ENCODE measurements around the gene KNDC1.

The KNDC1 gene

GRCh38 chr10:133247681-133248333 is 87.8 kb downstream of the KNDC1 start:
- DNase-seq (ENCODE audit: low read depth in 2 of 2): peak in 1 of 2 donors; percentile 25
- H3K4me3 ChIP-seq (replicated peaks in 1 of 2; ENCODE audit: low read depth in 2 of 2, low read length in 2 of 2): no peak overlapping the region
- TF ChIP-seq CTCF (IDR thresholded peaks at IDR 0.05; ENCODE audit: low read depth, low read length): no peak

DNA sequence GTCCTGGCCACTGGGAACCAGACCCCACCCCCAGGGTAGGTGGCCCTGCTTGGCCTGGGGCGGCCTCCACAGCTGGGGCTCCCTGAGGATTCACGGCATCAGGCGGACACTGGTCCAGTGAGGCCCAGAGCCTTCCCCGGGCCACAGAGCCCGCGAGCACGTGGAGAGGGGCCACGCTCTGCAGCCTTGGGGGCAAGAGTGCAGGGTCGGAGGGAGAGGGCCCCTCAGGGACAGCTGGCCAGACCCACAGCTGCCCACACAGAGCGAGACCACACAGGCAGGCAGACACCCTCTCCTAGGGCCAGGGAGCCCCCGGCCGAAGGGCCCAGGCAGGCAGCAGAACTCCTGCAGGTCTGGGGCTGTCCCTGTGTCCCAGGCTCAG is 88.3 kb downstream of the KNDC1 start:
- DNase-seq (ENCODE audit: low read depth in 2 of 2): no peak
- no peak for TF ChIP-seq CTCF (IDR thresholded peaks at IDR 0.05; ENCODE audit: low read depth, low read length)
- no peak overlapping the region for H3K4me3 ChIP-seq (replicated peaks in 1 of 2; ENCODE audit: low read depth in 2 of 2, low read length in 2 of 2)

DNA sequence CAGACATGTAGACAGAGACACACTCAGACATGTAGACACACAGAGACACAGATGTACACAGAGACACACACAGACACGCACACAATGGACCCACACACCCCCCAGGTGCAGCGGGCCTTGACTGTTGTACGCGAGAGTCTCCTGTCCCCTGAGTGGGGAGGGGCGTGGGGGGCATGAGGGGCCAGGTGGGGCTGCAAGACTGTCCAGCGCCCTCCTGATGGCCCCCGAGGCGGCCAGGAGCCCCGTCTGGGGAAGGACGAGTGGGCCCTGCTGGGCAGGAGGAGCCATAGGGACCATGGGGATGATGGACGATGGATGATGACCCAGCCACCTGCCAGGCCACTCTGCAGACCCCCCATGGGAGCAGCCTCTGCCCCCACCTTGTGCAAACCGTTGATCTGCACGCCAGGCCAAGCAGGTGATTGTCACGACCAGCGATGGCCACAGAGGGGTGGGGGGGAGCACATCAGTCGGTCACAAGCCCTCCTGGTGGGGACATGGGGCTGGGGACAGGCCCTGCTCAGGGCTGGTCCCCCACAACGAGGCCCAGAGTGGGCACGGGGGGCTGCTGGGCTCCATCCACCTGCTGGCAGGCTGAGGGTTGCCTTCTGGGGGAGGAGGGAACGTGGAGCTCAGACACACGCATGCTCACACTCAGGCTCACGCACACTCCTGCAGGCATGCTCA is 89.2 kb downstream of the KNDC1 start:
- H3K4me3 ChIP-seq (replicated peaks in 1 of 2; ENCODE audit: low read depth in 2 of 2, low read length in 2 of 2): no peak overlapping the region
- DNase-seq (ENCODE audit: low read depth in 2 of 2): no peak
- TF ChIP-seq CTCF (IDR thresholded peaks at IDR 0.05; ENCODE audit: low read depth, low read length): no peak

DNA sequence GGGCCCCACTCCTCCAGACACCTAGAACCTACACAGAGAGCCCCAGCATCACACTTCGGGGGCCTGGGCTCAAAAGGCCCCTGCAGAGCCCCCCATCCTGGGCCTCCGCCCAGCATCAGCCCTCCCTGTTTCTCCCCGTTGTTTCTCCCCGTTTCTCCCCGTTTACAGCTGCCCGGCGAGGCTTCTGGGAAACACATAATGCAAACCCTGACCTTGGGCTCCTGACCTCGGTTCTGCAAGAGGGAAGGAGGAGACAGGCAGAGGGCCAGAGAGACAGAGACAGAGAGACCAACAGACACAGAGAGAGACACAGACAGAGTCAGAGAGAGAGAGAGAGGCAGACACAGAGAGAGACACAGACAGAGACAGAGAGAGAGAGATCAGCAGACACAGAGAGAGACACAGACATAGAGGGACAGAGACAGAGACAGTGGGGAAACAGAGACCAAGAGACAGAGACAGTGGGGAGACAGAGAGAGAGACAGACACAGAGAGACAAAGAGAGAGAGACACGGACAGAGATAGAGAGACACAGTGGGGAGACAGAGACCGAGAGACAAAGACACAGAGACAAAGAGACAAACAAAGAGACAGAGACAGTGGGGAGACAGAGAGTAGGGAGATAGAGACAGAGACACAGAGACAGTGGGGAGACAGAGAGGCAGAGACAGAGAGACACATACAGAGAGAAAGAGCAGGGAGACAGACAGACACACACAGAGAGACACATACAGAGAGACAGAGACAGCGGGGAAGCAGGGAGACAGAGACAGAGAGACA is 90.1 kb downstream of the KNDC1 start:
- H3K4me3 ChIP-seq (replicated peaks in 1 of 2; ENCODE audit: low read depth in 2 of 2, low read length in 2 of 2): no peak overlapping the region
- no peak for DNase-seq (ENCODE audit: low read depth in 2 of 2)
- no peak for TF ChIP-seq CTCF (IDR thresholded peaks at IDR 0.05; ENCODE audit: low read depth, low read length)

- DNase-seq (ENCODE audit: low read depth in 2 of 2): peak in 1 of 2 donors; percentile 17
- H3K4me3 ChIP-seq (replicated peaks in 1 of 2; ENCODE audit: low read depth in 2 of 2, low read length in 2 of 2): no peak overlapping the region
- TF ChIP-seq CTCF (IDR thresholded peaks at IDR 0.05; ENCODE audit: low read depth, low read length): no peak
Measured at GRCh38 chr10:133251388-133252222, 91.6 kb downstream of the KNDC1 start.

GRCh38 chr10:133252223-133252552 is 92.2 kb downstream of the KNDC1 start:
- TF ChIP-seq CTCF (IDR thresholded peaks at IDR 0.05; ENCODE audit: low read depth, low read length): no peak
- H3K4me3 ChIP-seq (replicated peaks in 1 of 2; ENCODE audit: low read depth in 2 of 2, low read length in 2 of 2): no peak overlapping the region
- no peak for DNase-seq (ENCODE audit: low read depth in 2 of 2)
